GM21619 (cell line): ENCODE results near the gene QSOX2.
"Not testable (repeated sequence)": the region's sequence is repeated elsewhere in the genome, so short reads cannot be mapped to it uniquely, and the experiment has no call there.

Source experiments
- ATAC-seq: cut with Tn5 transposase; IDR thresholded peaks from one replicate; pipeline ENCODE4 v1.9.1; 2021; ENCODE audit not compliant: unreplicated experiment

Gene QSOX2

DNA sequence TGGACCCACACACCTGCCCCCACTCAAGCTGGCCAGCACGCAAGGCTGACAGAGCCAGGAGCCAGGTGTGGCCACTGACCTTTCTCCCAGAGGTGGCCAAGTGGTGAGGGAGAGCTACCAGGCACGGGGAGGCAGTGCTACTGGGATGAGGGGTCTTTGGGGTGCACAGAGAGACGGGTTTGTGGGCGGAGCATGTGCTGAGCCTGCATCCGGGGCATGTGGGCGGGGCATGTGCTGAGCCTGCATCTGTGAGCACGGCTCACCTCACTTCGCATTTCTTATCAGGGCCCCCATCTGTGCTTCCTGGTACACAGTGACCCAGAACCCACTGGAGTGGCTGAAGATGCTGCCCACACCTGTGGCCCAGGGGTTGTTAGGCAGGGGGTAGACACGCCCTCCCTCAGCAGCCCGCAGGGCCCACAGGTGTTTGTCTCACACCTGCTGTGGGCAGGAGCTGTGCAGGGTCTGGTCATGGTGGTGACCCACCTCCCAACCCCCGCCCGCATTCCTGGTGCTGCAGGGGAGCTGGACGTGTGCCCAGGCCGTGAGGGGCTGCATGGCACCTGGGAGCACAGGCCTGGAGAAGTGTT lies 36.8 kb upstream of the QSOX2 start:
- no peak for ATAC-seq

DNA sequence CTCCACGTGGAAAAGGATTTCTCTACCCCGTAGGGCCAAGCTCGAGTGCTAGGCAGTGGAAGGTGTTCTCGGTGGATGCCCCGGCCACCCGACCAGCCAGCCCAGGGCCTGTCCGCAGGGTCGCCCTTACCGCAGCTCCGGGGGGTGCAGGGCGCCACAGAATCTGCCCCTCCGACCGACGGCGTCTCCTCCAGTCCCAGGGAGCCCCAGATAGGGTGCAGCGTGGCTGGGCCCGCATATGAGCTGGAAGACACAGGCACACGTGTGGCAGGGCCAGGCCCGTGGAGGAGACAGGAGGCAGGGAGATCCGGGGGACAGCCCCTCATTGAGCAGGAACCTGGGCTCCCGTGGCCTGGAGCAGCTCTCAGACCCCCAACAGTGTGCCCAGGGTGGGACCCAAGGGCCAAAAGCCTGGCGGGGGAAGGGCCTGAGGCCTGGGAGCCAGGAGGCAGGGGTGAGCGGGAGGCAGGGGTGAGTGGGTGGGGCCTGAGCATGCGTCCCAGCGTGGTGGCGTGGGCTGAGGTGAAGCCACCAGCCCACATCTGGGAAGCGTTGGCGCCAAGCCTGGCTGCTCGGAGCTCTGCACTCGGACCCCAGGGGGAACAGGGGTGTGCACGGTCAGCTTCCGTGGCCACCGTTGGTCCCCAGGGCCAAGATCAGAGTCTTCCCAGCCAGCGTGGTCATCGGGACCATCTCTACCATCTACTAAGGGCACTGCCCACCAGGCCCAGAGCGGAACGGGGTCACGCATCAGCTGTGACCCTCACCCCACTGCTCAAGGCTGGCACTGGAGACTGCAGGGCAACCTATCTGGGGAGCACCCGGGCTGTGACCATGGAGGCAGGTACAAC lies 36.0 kb upstream of the QSOX2 start:
- no peak for ATAC-seq

DNA sequence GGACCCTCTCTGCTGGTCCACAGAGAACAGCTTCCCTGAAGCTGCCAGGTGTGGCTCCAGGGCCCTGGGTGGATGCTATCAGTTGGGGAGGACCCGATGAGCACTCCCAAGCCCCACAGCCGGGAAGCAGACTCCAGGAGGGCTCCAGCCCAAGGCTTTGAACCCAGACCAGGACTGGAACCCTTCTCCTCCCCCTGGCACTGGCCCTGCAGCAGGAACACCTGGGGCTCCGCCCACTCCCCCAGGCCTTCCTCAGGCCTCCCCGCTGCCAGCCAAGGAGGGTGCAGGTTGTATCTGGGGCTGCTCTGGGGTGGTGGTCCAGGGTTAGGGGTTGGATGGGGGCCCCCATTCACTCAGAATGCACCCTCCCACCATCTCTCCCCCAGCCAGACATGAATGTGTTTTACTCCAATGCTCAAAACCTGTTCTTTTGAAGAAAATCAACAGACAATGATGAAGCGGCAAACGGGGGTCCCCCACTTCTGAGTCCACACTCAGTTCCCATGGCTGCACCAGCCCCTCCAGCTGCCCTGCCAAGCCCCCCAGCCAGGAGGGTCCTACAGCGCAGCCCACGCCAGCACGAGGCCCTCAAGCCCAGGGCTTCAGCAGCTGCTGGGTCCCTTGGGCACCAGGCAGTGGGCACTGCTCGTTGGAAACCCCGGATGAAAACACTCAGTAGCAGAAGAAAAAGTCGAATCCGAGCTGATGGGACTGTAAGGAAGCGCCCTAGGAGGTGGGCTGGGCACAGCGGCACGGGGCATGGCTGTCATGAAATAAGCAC lies 35.1 kb upstream of the QSOX2 start:
- no peak for ATAC-seq

DNA sequence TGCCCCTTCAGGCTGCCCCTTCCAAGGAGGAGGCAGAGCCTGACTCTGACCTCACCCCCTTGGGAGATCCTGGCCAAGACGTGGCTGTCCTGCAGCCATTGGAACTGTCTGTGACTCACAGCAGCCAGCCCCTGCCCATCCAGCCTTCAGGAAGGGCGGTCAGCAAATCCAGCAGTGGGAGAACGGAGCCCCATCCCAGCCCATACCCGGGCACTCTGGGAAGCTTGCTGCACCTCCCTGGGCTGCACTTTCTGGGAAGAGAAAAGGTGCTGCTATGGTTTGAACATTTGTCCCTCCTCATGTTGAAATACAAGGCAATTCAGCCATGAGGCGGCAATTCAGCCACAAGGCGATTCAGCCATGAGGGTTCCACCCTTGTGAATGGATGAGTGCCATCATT lies 33.9 kb upstream of the QSOX2 start:
- no peak for ATAC-seq

DNA sequence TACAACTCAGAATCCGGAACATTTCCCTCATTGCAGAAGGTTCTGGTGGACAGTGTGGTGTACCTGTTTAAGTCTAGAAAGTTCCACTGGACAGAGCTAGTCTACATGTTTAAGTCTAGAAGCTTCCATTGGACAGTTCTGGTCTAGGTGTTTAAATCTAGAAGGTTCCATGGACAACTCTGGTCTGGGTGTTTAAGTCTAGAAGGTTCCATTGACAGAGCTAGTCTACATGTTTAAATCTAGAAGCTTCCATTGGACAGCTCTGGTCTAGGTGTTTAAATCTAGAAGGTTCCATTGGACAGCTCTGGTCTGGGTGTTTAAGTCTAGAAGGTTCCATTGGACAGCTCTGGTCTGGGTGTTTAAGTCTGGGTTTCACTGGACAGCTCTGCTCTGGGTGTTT lies 33.3 kb upstream of the QSOX2 start:
- no peak for ATAC-seq

DNA sequence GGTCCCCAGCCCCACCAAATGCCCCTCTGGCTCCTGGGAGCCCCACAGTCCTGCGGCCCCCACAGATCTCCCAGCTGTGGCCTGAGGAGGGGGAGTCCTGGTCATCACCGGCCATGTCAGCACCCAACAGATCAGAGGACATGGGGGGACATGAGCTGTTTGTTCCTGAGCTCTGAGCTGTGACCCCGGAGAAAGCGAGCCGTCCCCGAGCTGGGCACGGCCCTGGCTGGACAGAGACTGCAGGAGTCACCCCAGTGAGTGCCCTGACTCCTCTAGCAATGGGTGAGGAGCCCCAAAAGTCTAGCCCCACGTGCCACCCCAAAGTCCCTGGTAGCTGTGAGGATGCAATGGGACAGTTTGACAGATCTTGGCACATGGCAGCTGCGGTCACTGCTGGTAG lies 32.6 kb upstream of the QSOX2 start:
- ATAC-seq, result no peak

DNA sequence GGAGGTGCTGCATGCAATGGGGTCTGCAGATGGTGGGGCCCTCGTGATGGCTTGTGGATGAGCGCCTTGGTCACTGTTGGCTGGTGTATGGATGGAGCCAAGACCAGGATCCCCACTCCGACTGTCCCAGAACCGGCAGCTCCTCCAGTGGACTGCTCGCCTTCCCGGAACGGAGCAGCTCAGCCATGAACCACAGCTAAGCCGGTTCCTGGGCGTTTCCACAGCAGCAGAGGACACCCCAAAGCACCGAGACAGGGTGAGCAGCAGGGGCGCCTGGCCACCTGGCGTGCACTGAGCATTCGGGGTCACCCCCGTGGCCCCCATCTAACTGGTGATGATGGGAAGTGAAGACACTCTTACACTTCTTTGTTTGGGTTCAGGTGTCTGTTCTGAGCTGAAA lies 32.1 kb upstream of the QSOX2 start:
- ATAC-seq, result no peak

DNA sequence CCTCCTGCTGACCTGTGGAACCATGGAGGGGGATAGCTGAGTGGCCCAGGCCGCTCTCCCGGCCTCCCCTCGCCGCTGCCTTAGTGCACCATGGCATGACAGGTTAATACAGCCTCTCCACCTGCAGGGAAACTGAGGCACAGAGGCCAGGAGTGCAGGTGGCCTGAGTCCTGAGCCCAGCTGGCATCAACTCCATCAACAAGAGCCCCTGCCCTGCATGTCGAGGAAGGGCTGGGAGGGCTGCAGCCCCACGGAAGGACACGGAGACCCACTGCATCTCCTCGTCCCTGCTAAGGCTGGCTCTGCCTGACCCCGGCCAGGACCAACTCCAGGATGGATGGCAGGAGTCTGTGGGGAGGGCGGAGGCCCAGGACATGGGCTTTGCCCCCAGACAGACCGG lies 31.1 kb upstream of the QSOX2 start:
- ATAC-seq, result no peak

DNA sequence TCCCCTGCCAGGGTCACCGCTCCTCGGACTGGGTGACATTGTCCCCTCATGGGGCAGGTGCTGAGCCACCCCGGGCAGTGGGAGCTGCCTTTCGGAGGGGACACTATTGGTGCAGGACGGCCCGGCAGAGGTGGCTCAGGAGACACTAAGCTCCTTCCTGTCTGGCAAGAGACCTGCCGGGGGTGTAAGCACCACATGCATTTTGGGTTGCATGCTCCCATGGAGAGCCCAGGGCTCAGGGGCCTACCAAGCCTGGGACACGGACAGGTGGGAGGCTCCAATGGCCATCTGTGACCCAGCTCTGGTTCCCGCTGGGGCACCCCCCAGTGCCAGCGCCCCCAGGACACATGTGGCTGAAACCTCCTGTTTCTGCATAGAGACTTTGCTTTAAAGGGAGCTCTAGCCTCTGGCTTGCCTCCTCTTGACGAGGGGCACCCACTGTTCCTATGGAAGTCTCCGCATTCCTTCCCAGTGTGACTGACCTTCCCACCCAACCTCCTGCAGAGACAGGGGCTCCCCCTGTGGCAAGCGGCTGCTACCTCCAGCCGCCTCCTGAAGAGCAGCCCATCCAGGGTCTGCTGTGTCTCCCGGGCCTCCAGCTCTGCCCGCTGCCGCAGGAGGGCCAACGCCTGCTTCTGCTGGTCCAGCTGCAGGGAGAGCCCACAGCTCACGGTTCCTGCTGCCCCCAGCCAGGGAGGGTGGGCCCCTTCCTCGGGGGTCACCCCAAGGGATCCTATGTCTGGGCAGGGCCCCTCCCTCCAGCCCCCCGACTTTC lies 30.2 kb upstream of the QSOX2 start:
- no peak for ATAC-seq

DNA sequence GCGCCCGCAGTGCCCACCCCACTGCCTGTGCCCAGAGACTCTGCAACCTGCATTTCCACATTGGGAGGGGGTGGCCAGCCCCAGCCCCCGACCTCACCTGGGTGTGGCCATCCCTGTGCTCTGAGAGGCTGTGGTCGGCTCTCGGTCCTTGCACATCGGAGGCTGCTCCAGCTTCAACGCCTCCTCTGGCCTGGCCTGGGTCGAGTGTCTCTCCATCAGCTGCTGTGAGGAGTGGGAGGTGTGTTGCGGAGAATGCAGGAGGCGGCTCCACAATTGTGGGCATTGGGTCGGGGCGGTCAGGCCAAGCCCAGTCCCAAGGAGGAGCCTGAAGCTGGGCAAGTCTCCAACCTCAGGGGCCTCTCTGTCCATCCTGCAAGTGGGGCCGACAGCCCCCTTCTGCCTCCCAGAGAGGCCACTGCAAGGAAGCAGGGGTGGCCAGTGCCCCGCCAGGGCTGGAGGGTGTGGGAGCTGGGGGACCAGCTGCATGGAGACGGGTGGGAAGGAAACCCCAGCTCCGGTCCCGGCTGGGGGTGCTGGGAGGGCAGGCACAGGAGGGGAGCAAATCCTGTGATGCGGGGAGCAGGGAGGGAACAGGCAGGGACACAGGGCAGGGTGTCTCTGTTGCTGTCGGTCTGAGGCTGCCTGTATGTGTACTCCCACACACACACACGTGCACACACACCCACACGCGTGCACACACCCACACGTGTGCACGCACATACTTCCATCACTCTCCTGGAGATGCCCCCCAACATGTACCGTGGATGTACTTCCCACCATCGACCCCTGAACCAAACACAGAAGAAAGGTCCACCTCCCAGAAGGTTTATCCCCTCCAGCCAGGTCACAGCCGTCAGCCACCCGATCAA lies 29.4 kb upstream of the QSOX2 start:
- no peak for ATAC-seq

DNA sequence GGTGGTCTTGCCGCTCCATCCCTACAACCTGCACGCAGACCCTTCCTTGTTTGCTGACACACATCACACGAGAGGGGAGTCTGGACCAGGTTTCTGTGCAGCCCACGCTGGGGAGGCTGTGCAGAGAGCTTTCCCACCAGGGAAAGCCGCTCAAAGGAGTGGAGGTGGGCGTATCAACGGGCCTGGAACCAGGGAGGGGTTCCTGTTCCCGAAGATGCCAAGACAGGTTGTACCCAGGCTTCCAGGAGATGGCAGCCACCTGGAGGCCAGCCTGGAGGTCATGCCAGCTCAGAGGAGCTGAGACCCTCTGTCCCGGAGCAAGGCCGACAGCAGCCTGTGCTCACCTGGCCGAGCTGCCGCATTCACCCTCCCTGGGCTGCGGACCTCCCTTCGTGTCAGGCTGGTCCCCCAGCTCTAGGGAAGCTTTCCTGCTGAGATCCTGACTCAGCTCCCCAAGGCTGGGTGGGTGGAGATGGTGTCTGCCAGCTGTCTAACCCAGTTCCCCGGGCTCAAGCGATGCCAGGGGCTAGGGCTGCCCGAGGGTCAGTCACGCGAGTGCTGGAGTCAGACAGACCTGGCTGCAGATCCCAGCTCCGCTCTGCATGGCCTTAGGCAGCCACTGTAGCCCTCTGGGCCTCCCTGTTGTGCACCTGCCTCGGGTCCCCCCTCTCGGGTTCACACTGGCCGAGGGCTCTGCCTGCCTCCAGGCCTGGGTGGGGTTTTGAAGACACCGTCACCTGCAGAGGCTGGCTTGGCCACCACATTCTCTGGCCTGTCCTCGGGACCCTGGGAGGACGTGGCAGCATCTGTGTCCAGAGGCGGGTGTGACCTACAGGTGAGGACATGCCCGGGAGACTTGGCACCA lies 28.5 kb upstream of the QSOX2 start:
- no peak for ATAC-seq

DNA sequence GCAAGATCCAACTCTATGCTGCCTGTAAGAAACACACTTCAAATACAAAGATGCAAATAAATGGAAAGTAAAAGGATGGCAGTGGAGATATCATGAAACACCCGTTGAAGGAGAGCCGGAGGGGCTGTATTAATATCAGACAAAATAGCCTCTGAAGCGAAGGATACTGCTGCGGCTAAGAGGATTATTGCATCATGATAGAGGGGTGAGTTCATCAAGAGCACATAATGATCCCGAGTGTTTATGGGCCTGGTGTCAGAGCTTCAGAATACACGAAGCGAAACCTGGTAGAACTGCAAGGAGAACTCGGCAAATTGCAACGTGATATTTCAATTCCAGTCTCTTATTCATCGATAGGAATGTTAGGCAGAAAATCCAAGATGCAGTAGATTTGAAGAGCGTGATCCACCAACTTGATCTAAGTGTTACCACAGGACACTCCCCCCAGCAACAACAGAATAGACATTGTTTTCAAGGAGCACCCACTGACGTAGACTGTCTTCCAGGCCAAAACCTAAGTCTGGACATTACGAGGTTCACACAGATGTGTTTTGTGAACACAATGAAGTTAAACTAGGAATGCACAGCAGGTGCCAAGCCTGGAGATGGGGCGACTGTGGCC lies 27.7 kb upstream of the QSOX2 start:
- ATAC-seq, result no peak

DNA sequence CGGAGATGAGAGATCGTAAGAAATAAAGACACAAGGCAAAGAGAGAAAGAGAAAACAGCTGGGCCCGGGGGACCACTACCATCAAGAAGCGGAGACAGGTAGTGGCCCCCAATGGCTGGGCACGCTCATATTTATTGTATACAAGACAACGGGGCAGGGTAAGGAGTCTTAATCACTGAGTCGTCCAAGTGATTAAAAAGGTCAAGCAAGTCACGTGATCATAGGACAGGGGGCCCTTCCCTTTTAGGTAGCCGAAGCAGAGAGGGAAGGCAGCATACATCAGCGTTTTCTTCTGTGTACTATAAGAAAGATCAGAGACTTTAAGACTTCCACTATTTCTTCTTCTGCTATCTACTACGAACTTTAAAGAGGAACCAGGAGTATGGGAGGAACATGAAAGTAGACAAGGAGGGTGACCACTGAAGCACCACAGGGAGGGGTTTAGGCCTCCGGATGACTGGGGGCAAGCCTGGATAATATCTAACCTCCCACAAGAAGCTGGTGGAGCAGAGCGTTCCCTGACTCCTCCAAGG lies 24.6 kb upstream of the QSOX2 start:
- ATAC-seq, result no peak

DNA sequence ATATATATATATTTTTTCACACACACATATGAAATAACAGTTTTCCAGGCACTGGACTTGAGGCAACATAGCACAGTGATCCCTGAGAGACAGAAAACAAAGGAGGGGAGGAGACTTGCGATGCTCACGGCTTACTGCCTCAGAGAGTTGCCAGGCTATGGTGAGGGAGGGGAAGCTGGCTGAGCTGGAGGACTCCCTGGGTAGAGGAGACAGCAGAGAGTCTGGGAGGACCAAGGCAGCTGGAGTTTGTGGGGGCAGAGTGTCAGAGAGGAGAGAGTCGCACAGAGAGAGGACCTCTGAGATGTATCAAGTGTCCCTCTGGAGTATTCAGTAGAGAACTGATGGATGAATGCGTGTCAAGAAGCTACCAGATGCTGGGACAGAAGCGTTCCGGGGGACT lies 23.1 kb upstream of the QSOX2 start:
- no peak for ATAC-seq

DNA sequence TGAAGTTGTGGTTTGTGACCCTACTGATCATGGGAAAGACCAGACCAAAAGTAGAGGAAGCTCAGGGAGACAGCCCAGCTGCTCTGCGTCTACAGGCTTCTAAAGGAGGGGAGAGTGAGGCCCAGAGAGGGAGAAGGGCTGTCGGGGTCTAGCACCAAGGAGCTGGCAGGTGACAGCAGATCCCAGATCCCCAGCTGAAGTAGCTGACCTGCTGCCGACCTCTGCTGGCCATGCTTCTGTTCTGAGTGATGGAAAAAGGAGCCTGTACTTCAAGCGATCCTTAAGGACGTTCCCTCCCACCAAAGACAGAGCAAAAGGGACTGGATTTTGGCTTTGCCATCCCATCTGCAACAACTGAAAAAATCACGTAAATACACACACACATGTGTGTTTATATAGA lies 22.7 kb upstream of the QSOX2 start:
- ATAC-seq, result no peak

DNA sequence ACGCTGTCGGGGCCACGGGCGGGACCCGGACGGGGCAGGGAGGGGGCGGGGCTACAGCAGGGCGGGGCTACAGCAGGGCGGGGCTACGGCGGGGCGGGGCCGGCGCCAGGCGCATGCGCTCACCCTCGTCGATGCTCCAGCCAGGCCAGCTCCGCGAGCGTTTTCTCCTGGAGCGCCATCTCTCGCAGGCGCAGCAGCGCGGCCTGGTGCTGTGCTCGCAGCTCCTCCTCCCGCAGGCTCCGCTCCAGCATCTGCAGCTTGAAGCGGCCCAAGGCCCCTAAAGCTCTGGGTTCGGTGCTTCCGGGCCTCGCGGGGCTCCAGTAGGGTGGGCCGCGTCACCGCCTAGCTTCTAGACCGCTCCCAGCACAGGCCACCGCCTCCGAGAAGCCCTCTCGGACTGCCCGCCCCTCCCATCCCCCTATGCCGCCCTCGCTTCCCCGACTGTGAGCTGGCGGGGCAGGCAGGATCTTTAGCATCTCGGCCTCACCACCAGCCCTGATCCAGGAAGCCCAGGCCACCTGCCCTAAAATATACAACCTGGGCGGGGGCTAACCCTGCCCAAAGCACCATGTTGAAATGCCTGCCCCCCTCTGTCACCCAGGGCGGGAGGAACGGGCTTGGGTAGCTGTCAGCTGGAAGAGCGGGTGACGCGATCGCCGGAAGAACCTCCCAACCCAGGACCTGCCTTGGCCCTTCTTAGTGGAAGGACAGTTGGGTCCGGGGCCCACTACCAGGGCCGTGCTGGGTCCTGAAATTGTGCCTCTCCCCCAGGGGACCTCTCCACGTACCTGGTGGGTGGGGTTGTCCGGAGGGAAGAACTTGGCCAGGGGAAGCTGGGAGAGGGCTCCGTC lies 21.9 kb upstream of the QSOX2 start:
- no peak for ATAC-seq

DNA sequence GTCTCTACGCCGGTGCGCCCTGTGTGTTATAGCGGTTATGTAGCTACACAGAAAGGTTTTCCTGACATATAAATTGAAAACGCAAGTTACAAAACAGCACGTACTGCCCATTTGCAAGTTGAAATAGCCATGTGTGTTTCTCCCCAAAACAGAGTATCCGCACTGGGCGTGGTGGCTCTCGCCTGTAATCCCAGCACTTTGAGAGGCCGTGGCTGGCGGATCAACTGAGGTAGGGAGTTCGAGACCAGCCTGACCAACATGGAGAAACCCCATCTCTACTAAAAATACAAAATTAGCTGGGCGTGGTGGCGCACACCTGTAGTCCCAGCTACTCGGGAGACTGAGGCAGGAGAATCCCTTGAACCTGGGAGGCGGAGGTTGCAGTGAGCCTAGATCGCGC lies 21.0 kb upstream of the QSOX2 start:
- ATAC-seq, result not testable (repeated sequence)
